Loucy (cell line): ENCODE results near the gene TMA16.

ENCODE experiments used
- CTCF ChIP-seq: fragments of 200-600 bp; sonication (generic); conservative IDR thresholded peaks from 2 replicates; pipeline ENCODE4 v1.5.1; 2014; ENCODE audit warnings: mild to moderate bottlenecking, antibody characterized with exemption, low read length
- EZH2phosphoT487 ChIP-seq: fragments of 200-600 bp; IDR thresholded peaks from 2 replicates; pipeline ENCODE4 v1.6.1; 2018; ENCODE audit warnings: antibody characterized with exemption, mild to moderate bottlenecking, moderate library complexity, borderline replicate concordance

DNA sequence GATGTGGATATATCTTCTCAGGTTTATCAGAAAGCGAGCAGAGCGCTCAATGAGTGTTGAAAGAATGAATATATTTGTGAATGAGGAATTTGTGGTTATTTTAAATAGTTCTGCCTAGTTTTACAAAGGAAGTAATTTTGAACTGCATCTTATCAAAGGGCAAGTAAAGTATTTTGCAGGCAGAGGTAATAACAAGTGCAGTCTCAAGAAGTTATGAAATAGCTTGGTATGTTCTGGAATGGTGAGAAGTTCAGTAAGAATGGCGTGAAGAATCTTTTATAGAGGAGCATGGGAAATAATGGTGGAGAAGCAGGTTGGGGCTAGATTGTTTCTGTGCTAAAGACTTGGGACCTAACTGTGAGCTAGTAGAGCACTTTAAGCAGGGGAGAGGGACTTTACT, 10.9 kb downstream of the TMA16 start:
- no peak for TF ChIP-seq CTCF
- TF ChIP-seq EZH2phosphoT487, result no peak
